H1 (cell line): ENCODE measurements around the gene DYNLRB2. TPM values are rescaled to one million over a fixed set of nuclear protein-coding genes. Genes with fewer than 3 reads are reported as not detected.

Source experiments
- CTCF ChIA-PET: fragments of 300-600 bp; sonication (Branson Sonifier 250); formaldehyde crosslinking; loops from one replicate; lab custom pipeline; 2021; ENCODE audit not compliant: partially characterized antibody; lab: Charles Lee
- POLR2A ChIA-PET: fragments of 300-600 bp; sonication (Branson Sonifier 250); formaldehyde crosslinking; loops from one replicate; lab custom pipeline; 2021; ENCODE audit warnings: inconsistent platforms; ENCODE audit not compliant: partially characterized antibody; lab: Charles Lee
- DNase-seq, 2 experiments: peaks; one replicate each; pipeline versions ENCODE4 v3.0.0 to v3.0.0-alpha.2; 2010 to 2022; ENCODE audit warnings: low spot score in 2 of 2, low read depth in 1 of 2, mixed read lengths in 1 of 2
- FAIRE-seq: peaks from 2 replicates; lab custom pipeline; 2011; peaks lifted over from hg19 to GRCh38; lab: Jason Lieb, UNC
- H2AFZ ChIP-seq: 2 replicates; pipeline ENCODE4 v1.8.1; 2012; ENCODE audit warnings: low read length, inconsistent platforms
- H2AK5ac ChIP-seq: 2 replicates; pipeline ENCODE4 v1.6.1; 2013; ENCODE audit warnings: low read depth, low read length
- H2BK120ac ChIP-seq: replicated peaks from 2 replicates; pipeline ENCODE3; 2013; ENCODE audit warnings: low read depth, low read length, inconsistent platforms
- H2BK12ac ChIP-seq: 2 replicates; pipeline ENCODE4 v1.6.1; 2013; ENCODE audit warnings: low read depth, low read length
- H2BK15ac ChIP-seq: 2 replicates; pipeline ENCODE4 v1.6.1; 2013; ENCODE audit warnings: low read length
- H2BK20ac ChIP-seq: 2 replicates; pipeline ENCODE4 v1.6.1; 2013; ENCODE audit warnings: low read length
- H2BK5ac ChIP-seq: 2 replicates; pipeline ENCODE4 v1.6.1; 2013; ENCODE audit warnings: low read depth, low read length
- H3K14ac ChIP-seq: 2 replicates; pipeline ENCODE4 v1.6.1; 2013; ENCODE audit warnings: inconsistent platforms; ENCODE audit not compliant: insufficient read length
- H3K18ac ChIP-seq: 2 replicates; pipeline ENCODE4 v1.6.1; 2013; ENCODE audit warnings: low read length; ENCODE audit errors: extremely low read depth
- H3K23ac ChIP-seq: 2 replicates; pipeline ENCODE4 v1.6.1; 2013; ENCODE audit warnings: inconsistent platforms; ENCODE audit not compliant: insufficient read length
- H3K23me2 ChIP-seq: 2 replicates; pipeline ENCODE4 v1.6.1; 2013; ENCODE audit warnings: low read depth, low read length
- H3K27ac ChIP-seq: 2 replicates; pipeline ENCODE4 v1.6.1; 2011; ENCODE audit warnings: low read depth, low read length, inconsistent platforms
- H3K27me3 ChIP-seq, 4 experiments: replicated peaks in 1 of 4; 1 replicate in 1 of 4; 2 replicates in 3 of 4; pipeline versions ENCODE4 v1.6.1 to v1.8.1; 2011 to 2013; ENCODE audit warnings: low read length in 3 of 4, mild to moderate bottlenecking in 3 of 4, inconsistent platforms in 2 of 4, mixed read lengths in 2 of 4, moderate library complexity in 1 of 4; ENCODE audit not compliant: control insufficient read depth in 3 of 4, insufficient read depth in 3 of 4; ENCODE audit errors: extremely low read depth in 1 of 4
- H3K36me3 ChIP-seq, 4 experiments: 2 replicates each; pipeline versions ENCODE4 v1.6.1 to v1.8.1; 2011 to 2013; ENCODE audit warnings: mild to moderate bottlenecking in 4 of 4, low read length in 3 of 4, moderate library complexity in 2 of 4, control low read depth in 1 of 4, inconsistent platforms in 1 of 4; ENCODE audit not compliant: insufficient read depth in 4 of 4, control insufficient read depth in 2 of 4
- H3K4ac ChIP-seq: replicated peaks from 2 replicates; pipeline ENCODE3; 2013; ENCODE audit warnings: low read length, low read depth, mixed read lengths, inconsistent platforms; ENCODE audit not compliant: insufficient read length
- H3K4me1 ChIP-seq, 4 experiments: replicated peaks in 1 of 4; 1 replicate in 1 of 4; 2 replicates in 3 of 4; pipeline versions ENCODE4 v1.6.1 to v1.8.1; 2011 to 2013; ENCODE audit warnings: low read length in 3 of 4, inconsistent platforms in 2 of 4, mixed read lengths in 1 of 4; ENCODE audit not compliant: insufficient read depth in 4 of 4, control insufficient read depth in 3 of 4
- H3K4me2 ChIP-seq, 2 experiments: 2 replicates each; pipeline versions ENCODE4 v1.6.1 to v1.8.1; 2011 to 2013; ENCODE audit warnings: low read depth in 2 of 2, low read length in 2 of 2, control low read depth in 1 of 2, inconsistent platforms in 1 of 2, mild to moderate bottlenecking in 1 of 2; ENCODE audit not compliant: insufficient read depth in 1 of 2
- H3K4me3 ChIP-seq, 4 experiments: fragments of 200-600, 300-600 bp in 1 of 4; sonication (generic), shearing (Covaris generic), sonication (Bioruptor Twin) in 1 of 4; 2 replicates each; pipeline versions ENCODE4 v1.5.1 to v1.8.1; 2011 to 2016; ENCODE audit warnings: low read length in 4 of 4, low read depth in 3 of 4, control low read depth in 2 of 4, inconsistent platforms in 2 of 4, mild to moderate bottlenecking in 2 of 4, mixed read lengths in 1 of 4, moderate library complexity in 1 of 4; ENCODE audit not compliant: insufficient read depth in 2 of 4; ENCODE audit errors: extremely low read depth in 1 of 4
- H3K56ac ChIP-seq: replicated peaks from 2 replicates; pipeline ENCODE3; 2013; ENCODE audit warnings: low read depth, mild to moderate bottlenecking, mixed read lengths, low read length, inconsistent platforms; ENCODE audit not compliant: insufficient read length
- H3K79me1 ChIP-seq: 2 replicates; pipeline ENCODE4 v1.6.1; 2013; ENCODE audit warnings: low read depth, low read length, control low read depth
- H3K79me2 ChIP-seq, 2 experiments: 2 replicates each; pipeline versions ENCODE4 v1.6.1 to v1.8.1; 2012 to 2013; ENCODE audit warnings: low read length in 2 of 2, mild to moderate bottlenecking in 2 of 2, inconsistent platforms in 1 of 2; ENCODE audit not compliant: insufficient read depth in 2 of 2, control insufficient read depth in 1 of 2
- H3K9ac ChIP-seq, 4 experiments: replicated peaks in 1 of 4; 1 replicate in 1 of 4; 2 replicates in 3 of 4; pipeline versions ENCODE4 v1.6.1 to v1.8.1; 2011 to 2013; ENCODE audit warnings: low read depth in 3 of 4, low read length in 3 of 4, control low read depth in 2 of 4, mild to moderate bottlenecking in 2 of 4, moderate library complexity in 2 of 4, inconsistent platforms in 1 of 4; ENCODE audit errors: extremely low read depth in 1 of 4
- H3K9me3 ChIP-seq, 2 experiments: 2 replicates each; pipeline versions ENCODE4 v1.6.1 to v1.8.1; 2012 to 2013; ENCODE audit warnings: mild to moderate bottlenecking in 2 of 2, moderate library complexity in 2 of 2, control low read depth in 1 of 2, inconsistent platforms in 1 of 2, low read depth in 1 of 2, low read length in 1 of 2, mixed read lengths in 1 of 2; ENCODE audit not compliant: insufficient read depth in 2 of 2
- H4K20me1 ChIP-seq, 2 experiments: replicated peaks in 1 of 2; 2 replicates each; pipeline versions ENCODE3 to v1.8.1; 2011 to 2013; ENCODE audit warnings: inconsistent platforms in 2 of 2, low read length in 2 of 2, mild to moderate bottlenecking in 1 of 2; ENCODE audit not compliant: insufficient read depth in 2 of 2, control insufficient read depth in 1 of 2
- H4K5ac ChIP-seq: 2 replicates; pipeline ENCODE4 v1.6.1; 2013; ENCODE audit warnings: low read length, low read depth, mixed read lengths, inconsistent platforms; ENCODE audit not compliant: insufficient read length
- H4K8ac ChIP-seq: 2 replicates; pipeline ENCODE4 v1.8.0; 2013; ENCODE audit warnings: mild to moderate bottlenecking, moderate library complexity, low read length, inconsistent platforms; ENCODE audit not compliant: insufficient read depth; ENCODE audit errors: extremely low read depth
- H4K91ac ChIP-seq: replicated peaks from 2 replicates; pipeline ENCODE3; 2013; ENCODE audit warnings: low read length, mixed read lengths, inconsistent platforms; ENCODE audit not compliant: insufficient read length
- CBX5 ChIP-seq: fragments of 300-800, 300-1000 bp; sonication (generic); IDR thresholded peaks from 2 replicates; pipeline ENCODE4 v1.7.1; 2016; ENCODE audit warnings: antibody characterized with exemption, low read length, low read depth
- CBX8 ChIP-seq: fragments of 300-800, 300-1000 bp; sonication (generic); IDR thresholded peaks from 2 replicates; pipeline ENCODE4 v1.7.1; 2016; ENCODE audit warnings: low read depth, low read length, borderline replicate concordance
- CHD1 ChIP-seq: IDR thresholded peaks from 2 replicates; pipeline ENCODE4 v1.6.1; 2012; ENCODE audit warnings: low read depth, low read length, improper control_type of control experiment
- CREB1 ChIP-seq: IDR thresholded peaks from 2 replicates; pipeline ENCODE4 v1.6.1; 2012; ENCODE audit warnings: inconsistent platforms
- EZH2 ChIP-seq: fragments of 200-600 bp; sonication (generic); IDR thresholded peaks from 2 replicates; pipeline ENCODE4 v1.7.1; 2012; ENCODE audit warnings: low read depth, mild to moderate bottlenecking, moderate library complexity, low read length, inconsistent platforms; ENCODE audit not compliant: severe bottlenecking
- FOSL1 ChIP-seq: IDR thresholded peaks from 2 replicates; pipeline ENCODE4 v1.6.1; 2011; ENCODE audit warnings: mild to moderate bottlenecking, low read depth, low read length, moderate library complexity; ENCODE audit not compliant: insufficient read depth
- GABPA ChIP-seq: IDR thresholded peaks from 2 replicates; pipeline ENCODE4 v1.6.1; 2011; ENCODE audit warnings: mild to moderate bottlenecking, low read length, moderate library complexity, borderline replicate concordance; ENCODE audit not compliant: insufficient read depth
- JUN ChIP-seq: IDR thresholded peaks from 2 replicates; pipeline ENCODE4 v1.6.1; 2011; ENCODE audit warnings: low read depth, mild to moderate bottlenecking, improper control_type of control experiment, low read length
- KDM5A ChIP-seq: fragments of 200-600 bp; IDR thresholded peaks from 2 replicates; pipeline ENCODE4 v1.7.1; 2012; ENCODE audit warnings: mild to moderate bottlenecking, low read length, inconsistent platforms, mixed read lengths
- MAFK ChIP-seq: IDR thresholded peaks from 2 replicates; pipeline ENCODE4 v1.6.1; 2012; ENCODE audit warnings: low read depth, mild to moderate bottlenecking, improper control_type of control experiment, low read length
- RFX5 ChIP-seq: IDR thresholded peaks from 2 replicates; pipeline ENCODE4 v1.6.1; 2011; ENCODE audit warnings: low read depth, low read length, improper control_type of control experiment, borderline replicate concordance
- SIN3A ChIP-seq, 2 experiments: IDR thresholded peaks in 1 of 2; conservative IDR thresholded peaks in 1 of 2; 2 replicates each; pipeline ENCODE4 v1.6.1; 2011 to 2012; ENCODE audit warnings: low read length in 2 of 2, improper control_type of control experiment in 1 of 2, low read depth in 1 of 2, mild to moderate bottlenecking in 1 of 2
- SRF ChIP-seq: IDR thresholded peaks from 2 replicates; pipeline ENCODE4 v1.6.1; 2011; ENCODE audit warnings: mild to moderate bottlenecking, low read depth, low read length, moderate library complexity
- TBP ChIP-seq: IDR thresholded peaks from 2 replicates; pipeline ENCODE4 v1.6.1; 2011; ENCODE audit warnings: low read depth, low read length, improper control_type of control experiment
- TEAD4 ChIP-seq: IDR thresholded peaks from 2 replicates; pipeline ENCODE4 v1.6.1; 2012; ENCODE audit warnings: low read depth, low read length, inconsistent platforms, mixed read lengths
- WGBS, 2 experiments: shearing (Covaris generic) in 1 of 2; methylation state at CpG; one replicate each; pipeline versions ENCODE4 v1.1.6 to v1.1.7; 2013 to 2015; ENCODE audit warnings: low lambda C conversion rate in 2 of 2, mixed read lengths in 2 of 2, inconsistent platforms in 1 of 2, low coverage in 1 of 2, missing lambda C conversion rate in 1 of 2; ENCODE audit not compliant: insufficient replicate concordance in 2 of 2, insufficient coverage in 1 of 2, insufficient read length in 1 of 2; ENCODE audit errors: extremely low coverage in 1 of 2, missing lambda C conversion rate in 1 of 2; 5-methylcytosine and 5-hydroxymethylcytosine counted together
- polyA plus RNA-seq, 7 experiments: library from polyadenylated mRNA; depleted of rRNA in 3 of 7; stranded (reverse) in 5 of 7; unstranded in 2 of 7; fragments of >200 nt in 5 of 7; fragments of 200-250 nt in 2 of 7; gene quantifications; 1 replicate in 5 of 7; 2 replicates in 1 of 7; 4 replicates in 1 of 7; pipeline versions ENCODE4 v1.2.1 to v1.2.3, GENCODE V29; 2011 to 2013; ENCODE audit warnings: missing spikeins in 2 of 7, mixed read lengths in 2 of 7
- total RNA-seq: library from RNA; stranded (reverse); fragmentation: NEBNext Ultra II Directional; extraction: Animal tissue kit (Norgen Biotek cat#: 25700); gene quantifications from 2 replicates; pipeline ENCODE4 v1.2.1, GENCODE V29; 2021
- TF ChIP-seq, protein P1 (sequence below): IDR thresholded peaks from 2 replicates; pipeline ENCODE4 v1.6.1; 2012; ENCODE audit warnings: inconsistent platforms

The DYNLRB2 gene
- total and polyA plus RNA-seq, 2 of the 8 experiments (the other 6 are each of a cell fraction or from before 2014, with no cell fraction given): not detected

DNA sequence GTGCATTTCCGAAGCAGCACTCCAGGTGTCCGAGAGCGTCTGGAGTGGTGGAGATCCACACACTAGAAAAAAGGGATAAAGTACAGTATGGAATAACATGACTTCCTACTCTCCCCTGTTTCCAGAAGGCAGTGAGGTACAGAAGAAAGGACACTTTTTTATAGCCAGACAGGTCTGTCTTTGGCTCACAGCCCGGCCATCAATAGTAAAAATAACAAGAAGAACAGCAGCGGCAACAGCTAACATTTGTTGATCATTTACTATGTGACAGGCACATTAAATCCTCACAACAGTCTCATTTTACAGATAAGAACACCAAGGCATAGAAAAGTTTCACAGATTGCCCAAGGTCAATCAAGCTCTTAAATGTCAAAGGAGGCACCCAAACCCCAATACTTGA, 16.2 kb downstream of the DYNLRB2 start:
- H3K4ac ChIP-seq: no peak overlapping the region
- CTCF ChIA-PET: no interaction called here
- H3K27me3 ChIP-seq: no peaks in the 10 kb centered on the region
- H2AK5ac ChIP-seq: no peak overlapping the region
- no peak overlapping the region for H3K27ac ChIP-seq
- FAIRE-seq (no peak), DNase-seq (no peak)
- no peak overlapping the region for H3K4me3 ChIP-seq
- no peak overlapping the region for H2BK120ac ChIP-seq
- H4K91ac ChIP-seq: no peak overlapping the region
- no peaks in the 10 kb centered on the region for H3K4me1 ChIP-seq
- H2BK15ac ChIP-seq: no peak overlapping the region
- H2BK12ac ChIP-seq: no peak overlapping the region
- H3K56ac ChIP-seq: no peak overlapping the region
- 86% methylated on average over 5 of the region's 5 CpGs; no CpG with 5 or more reads in 1 of the 2 experiments for WGBS, 2 experiments
- H3K36me3 ChIP-seq: no peaks in the 10 kb centered on the region
- no peaks in the 10 kb centered on the region for H3K79me1 ChIP-seq
- no peak overlapping the region for H3K14ac ChIP-seq
- no peak overlapping the region for H3K9ac ChIP-seq
- H3K79me2 ChIP-seq: no peaks in the 10 kb centered on the region
- no peak overlapping the region for H2BK20ac ChIP-seq
- H3K4me2 ChIP-seq: no peak overlapping the region
- H3K23ac ChIP-seq: no peak overlapping the region
- H2BK5ac ChIP-seq: no peak overlapping the region
- H3K9me3 ChIP-seq: peaks cover 23 to 40% of the 10 kb centered on the region in 2 experiments; a peak in 3 of 4 replicates
- POLR2A ChIA-PET: no interaction called here
- no peak overlapping the region for H4K5ac ChIP-seq
- no peak overlapping the region for H4K8ac ChIP-seq
- H3K23me2 ChIP-seq: no peaks in the 10 kb centered on the region
- H3K18ac ChIP-seq: no peak overlapping the region
- H2AFZ ChIP-seq: no peak overlapping the region
- H4K20me1 ChIP-seq: no peaks in the 10 kb centered on the region
- TF ChIP-seq, protein P1, sequence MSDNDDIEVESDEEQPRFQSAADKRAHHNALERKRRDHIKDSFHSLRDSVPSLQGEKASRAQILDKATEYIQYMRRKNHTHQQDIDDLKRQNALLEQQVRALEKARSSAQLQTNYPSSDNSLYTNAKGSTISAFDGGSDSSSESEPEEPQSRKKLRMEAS: no peak
- no peak for TF ChIP-seq CBX8
- TF ChIP-seq CHD1: no peak
- no peak for TF ChIP-seq RFX5
- TF ChIP-seq SRF: no peak
- no peak for TF ChIP-seq JUN
- TF ChIP-seq TBP: no peak
- no peak for TF ChIP-seq EZH2
- TF ChIP-seq KDM5A: no peak
- TF ChIP-seq GABPA: no peak
- TF ChIP-seq TEAD4: no peak
- no peak for TF ChIP-seq FOSL1
- TF ChIP-seq CBX5: no peak
- TF ChIP-seq MAFK: no peak
- TF ChIP-seq CREB1: no peak
- no peak for TF ChIP-seq SIN3A (conservative IDR thresholded peaks at IDR 0.05 in 1 of 2, IDR thresholded peaks at IDR 0.05 in 1 of 2; ENCODE audit: low read depth in 1 of 2, low read length in 2 of 2)
